Gastrocnemius medialis (tissue), 4 donors: ENCODE measurements around the gene CST4. TPM values are rescaled to one million over a fixed set of nuclear protein-coding genes. Genes with fewer than 3 reads are reported as not detected.
"Not testable (repeated sequence)": the region's sequence is repeated elsewhere in the genome, so short reads cannot be mapped to it uniquely, and the experiment has no call there.

Source experiments
- ATAC-seq, 2 donors: fragments of 150-250 bp; one replicate each; pipeline ENCODE4 v1.9.1; 2016
- DNase-seq, 2 donors: peaks; one replicate each; pipeline ENCODE4 v3.0.0-alpha.2; 2019
- H3K27ac ChIP-seq, 4 donors: fragments of 200-600 bp; sonication (generic); 1 replicate in 1 of 4; 2 replicates in 3 of 4; pipeline ENCODE4 v1.5.1; 2016 to 2018; ENCODE audit warnings: mild to moderate bottlenecking in 2 of 4, moderate library complexity in 1 of 4
- H3K27me3 ChIP-seq, 3 donors: fragments of 200-600 bp; sonication (generic) in 2 of 3; 1 replicate in 1 of 3; 2 replicates in 2 of 3; pipeline versions ENCODE4 v1.5.1 to v1.6.0; 2016 to 2019; ENCODE audit warnings: mild to moderate bottlenecking in 1 of 3, moderate library complexity in 1 of 3
- H3K36me3 ChIP-seq, 2 donors: fragments of 200-600 bp; sonication (generic) in 1 of 2; one replicate each; pipeline ENCODE4 v1.5.1; 2017 to 2018
- H3K4me1 ChIP-seq, 2 donors: fragments of 200-600 bp; sonication (generic) in 1 of 2; one replicate each; pipeline ENCODE4 v1.5.1; 2016 to 2017; ENCODE audit warnings: mild to moderate bottlenecking in 2 of 2
- H3K4me3 ChIP-seq, 4 donors: fragments of 200-600 bp; sonication (generic) in 3 of 4; 1 replicate in 1 of 4; 2 replicates in 3 of 4; pipeline ENCODE4 v1.5.1; 2016 to 2019; ENCODE audit warnings: mild to moderate bottlenecking in 2 of 4
- H3K9me3 ChIP-seq, 3 donors: fragments of 200-600 bp; sonication (generic) in 2 of 3; 1 replicate in 1 of 3; 2 replicates in 2 of 3; pipeline ENCODE4 v1.5.1; 2016 to 2019
- POLR2A ChIP-seq, 2 donors: fragments of 450-650 bp; IDR thresholded peaks; one replicate each; pipeline ENCODE4 v1.6.1; 2017; ENCODE audit warnings: antibody characterized with exemption in 2 of 2, mild to moderate bottlenecking in 2 of 2, moderate library complexity in 2 of 2
- in situ Hi-C, 4 donors: fragments of 200-750 bp; cut with MboI; loops; one replicate each; pipeline versions ENCODE4 v1.15.0 to v1.8.0; 2017; ENCODE audit warnings: low sequenced_read_pairs in 4 of 4
- intact Hi-C: fragments of 100-400 bp; cut with DNase I; formaldehyde crosslinking; loops from one replicate; pipeline ENCODE4 v1.15.1; 2023; ENCODE audit warnings: low total_unique reads
- total RNA-seq, 4 donors: library from RNA; depleted of rRNA; stranded (reverse); fragments of >200 nt; gene quantifications; one replicate each; pipeline versions ENCODE4 v1.1.0 to v1.2.3, GENCODE V29; 2016
- TF ChIP-seq, protein P1 (sequence below), 5 experiments: fragments of 450-650 bp in 3 of 5; fragments of 200-600 bp in 2 of 5; sonication (generic) in 2 of 5; IDR thresholded peaks in 4 of 5; conservative IDR thresholded peaks in 1 of 5; 1 replicate in 4 of 5; 2 replicates in 1 of 5; pipeline ENCODE4 v1.5.1; 2016 to 2019; ENCODE audit warnings: antibody characterized with exemption in 5 of 5, mild to moderate bottlenecking in 3 of 5, moderate library complexity in 3 of 5

Gene CST4
- not detected for total RNA-seq

DNA sequence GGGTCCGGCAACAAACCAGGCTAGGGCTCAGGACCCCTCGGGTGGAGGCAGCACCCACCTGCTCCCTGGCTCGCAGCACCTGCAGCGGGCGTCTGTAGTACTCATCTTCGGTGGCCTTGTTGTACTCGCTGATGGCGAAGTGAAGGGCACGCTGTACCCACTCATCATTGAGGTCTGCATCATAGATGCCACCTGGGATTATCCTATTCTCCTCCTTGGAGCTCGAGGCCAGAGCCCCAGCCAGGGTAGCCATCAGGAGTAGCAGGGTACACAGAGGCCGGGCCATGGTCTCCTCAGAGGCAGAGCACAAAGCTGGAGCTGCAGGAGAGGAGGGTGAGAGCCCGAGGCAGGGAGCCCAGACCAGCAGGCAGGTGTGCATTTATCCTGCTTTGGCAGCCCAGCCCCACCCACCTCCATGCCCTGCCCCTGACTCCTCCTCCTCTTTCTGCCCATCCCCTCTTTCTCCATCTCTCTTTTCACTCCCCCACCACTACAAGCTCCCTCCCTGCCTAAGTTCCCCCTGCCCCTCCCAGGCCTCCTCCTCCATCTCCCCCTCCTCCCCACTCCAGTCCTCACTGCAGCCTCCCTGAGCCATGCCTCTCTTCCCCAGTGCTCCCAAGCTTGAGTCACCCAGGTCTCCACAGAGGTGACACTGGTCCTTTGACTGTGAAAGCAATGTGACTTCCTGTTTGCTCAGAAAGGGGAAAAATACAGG is at the start of gene CST4:
Gene CST4 (minus strand): TSS at position 355 of the 715 bp plus-strand sequence. CDS start 69 bp downstream, at position 286.
- ATAC-seq, intact Hi-C loops, H3K27ac ChIP-seq, H3K4me3 ChIP-seq, H3K36me3 ChIP-seq, H3K9me3 ChIP-seq, H3K4me1 ChIP-seq, DNase-seq, H3K27me3 ChIP-seq: not testable (repeated sequence)
- in situ Hi-C loops = loop anchor here in 1 of 4 donors (25.0 kb wide), 1 partner anchor 273 kb away; no protein-coding TSS in a partner anchor

DNA sequence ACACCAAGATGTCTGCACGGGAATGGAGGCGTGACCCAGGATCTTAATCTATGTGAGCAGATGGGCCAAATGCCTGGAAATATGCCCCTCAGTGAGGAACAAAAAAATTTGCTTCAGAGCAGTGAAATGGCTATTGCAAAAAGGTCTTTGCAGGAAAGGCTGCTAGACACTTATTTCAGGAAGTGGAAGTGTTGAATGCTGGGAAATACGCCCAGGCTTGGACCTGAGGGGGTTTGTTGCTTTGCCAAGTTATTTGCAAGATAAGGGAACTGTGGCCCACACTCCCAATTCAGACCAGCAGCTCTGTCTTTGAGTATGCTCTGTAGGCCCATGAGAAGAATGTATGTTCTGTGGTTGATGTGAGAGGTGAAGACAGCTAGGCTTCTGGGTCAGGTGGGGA is 46.6 kb upstream of the CST4 start:
- in situ Hi-C loops, H3K27ac ChIP-seq, H3K9me3 ChIP-seq, H3K4me1 ChIP-seq, H3K36me3 ChIP-seq, H3K27me3 ChIP-seq, DNase-seq, intact Hi-C loops, H3K4me3 ChIP-seq, ATAC-seq: not testable (repeated sequence)

GRCh38 chr20:23734949-23735348 is 46.1 kb upstream of the CST4 start:
- in situ Hi-C loops, H3K27me3 ChIP-seq, intact Hi-C loops, DNase-seq, H3K36me3 ChIP-seq, H3K27ac ChIP-seq, H3K4me3 ChIP-seq, H3K9me3 ChIP-seq, H3K4me1 ChIP-seq, ATAC-seq: not testable (repeated sequence)

DNA sequence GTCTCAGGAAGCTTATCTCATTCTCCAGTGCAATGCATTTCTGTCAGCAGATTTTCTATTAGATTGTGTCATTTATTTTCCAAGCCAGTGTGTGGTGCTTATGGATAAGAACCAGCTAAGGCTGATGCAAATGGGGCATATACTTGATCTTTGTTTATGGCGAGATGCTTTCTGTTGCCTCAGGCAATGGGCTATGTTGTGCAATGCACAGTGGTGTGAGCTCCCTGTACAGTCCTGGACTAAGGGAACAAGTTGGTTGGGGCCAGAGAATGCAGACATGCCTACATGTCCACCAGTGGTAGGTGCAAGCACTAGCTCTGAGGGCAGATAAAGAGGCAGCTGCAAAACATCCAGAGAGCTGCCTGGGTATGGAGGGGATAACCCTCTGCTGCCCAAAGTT is 45.6 kb upstream of the CST4 start:
- in situ Hi-C loops, DNase-seq: not testable (repeated sequence)

DNA sequence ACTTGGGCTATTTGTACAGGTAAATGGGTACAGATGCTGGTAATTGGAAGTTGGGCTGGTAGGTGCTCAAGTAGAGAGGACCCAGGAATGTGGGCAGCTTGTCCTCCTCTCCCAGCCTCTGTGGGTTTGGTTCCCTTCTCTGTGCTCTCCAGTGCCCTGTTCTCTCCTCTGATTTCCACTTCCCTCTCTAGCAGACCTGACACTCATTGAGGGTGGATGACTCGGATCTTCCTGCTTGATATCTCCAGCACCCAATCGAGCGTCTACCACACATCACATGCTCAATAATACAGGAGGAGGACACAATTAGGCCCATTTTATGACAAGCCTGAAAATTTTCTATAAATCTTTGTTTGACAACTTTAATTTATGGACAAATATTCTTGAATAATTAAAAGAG is 38.2 kb upstream of the CST4 start:
- in situ Hi-C loops = no loop called here

More for the DNA sequence above, 45.6 kb upstream of the CST4 start:
- H3K4me1 ChIP-seq, H3K9me3 ChIP-seq, H3K4me3 ChIP-seq, ATAC-seq, H3K27me3 ChIP-seq, H3K36me3 ChIP-seq, H3K27ac ChIP-seq, intact Hi-C loops: not testable (repeated sequence)

DNA sequence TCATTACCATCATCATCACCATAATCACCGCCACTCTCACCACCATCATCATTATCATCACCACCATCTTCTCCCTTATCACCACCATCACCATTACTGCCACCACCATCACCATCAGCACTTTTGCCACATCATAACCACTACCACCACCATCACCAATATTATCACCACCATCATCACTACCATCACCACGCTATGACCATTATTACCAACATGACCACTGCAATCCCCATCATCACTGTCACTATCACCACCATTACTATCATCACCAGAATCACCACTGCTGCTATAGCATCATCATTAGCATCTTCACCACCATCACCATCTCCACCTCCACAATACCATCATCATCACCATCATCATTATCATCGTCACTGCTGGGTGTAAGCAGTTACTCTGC is 36.3 kb upstream of the CST4 start:
- intact Hi-C loops (no loop called here), in situ Hi-C loops (no loop called here)
- no peak for TF ChIP-seq POLR2A (IDR thresholded peaks at IDR 0.05)
- TF ChIP-seq, protein P1, sequence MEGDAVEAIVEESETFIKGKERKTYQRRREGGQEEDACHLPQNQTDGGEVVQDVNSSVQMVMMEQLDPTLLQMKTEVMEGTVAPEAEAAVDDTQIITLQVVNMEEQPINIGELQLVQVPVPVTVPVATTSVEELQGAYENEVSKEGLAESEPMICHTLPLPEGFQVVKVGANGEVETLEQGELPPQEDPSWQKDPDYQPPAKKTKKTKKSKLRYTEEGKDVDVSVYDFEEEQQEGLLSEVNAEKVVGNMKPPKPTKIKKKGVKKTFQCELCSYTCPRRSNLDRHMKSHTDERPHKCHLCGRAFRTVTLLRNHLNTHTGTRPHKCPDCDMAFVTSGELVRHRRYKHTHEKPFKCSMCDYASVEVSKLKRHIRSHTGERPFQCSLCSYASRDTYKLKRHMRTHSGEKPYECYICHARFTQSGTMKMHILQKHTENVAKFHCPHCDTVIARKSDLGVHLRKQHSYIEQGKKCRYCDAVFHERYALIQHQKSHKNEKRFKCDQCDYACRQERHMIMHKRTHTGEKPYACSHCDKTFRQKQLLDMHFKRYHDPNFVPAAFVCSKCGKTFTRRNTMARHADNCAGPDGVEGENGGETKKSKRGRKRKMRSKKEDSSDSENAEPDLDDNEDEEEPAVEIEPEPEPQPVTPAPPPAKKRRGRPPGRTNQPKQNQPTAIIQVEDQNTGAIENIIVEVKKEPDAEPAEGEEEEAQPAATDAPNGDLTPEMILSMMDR (IDR thresholded peaks at IDR 0.05 in 4 of 5, conservative IDR thresholded peaks at IDR 0.05 in 1 of 5) = no peak
- H3K4me1 ChIP-seq = no peaks in the 10 kb centered on the region
- ATAC-seq = no peak
- no peaks in the 10 kb centered on the region for H3K36me3 ChIP-seq
- H3K9me3 ChIP-seq = no peaks in the 10 kb centered on the region
- no peak overlapping the region for H3K27ac ChIP-seq
- DNase-seq = no peak
- H3K27me3 ChIP-seq = no peaks in the 10 kb centered on the region
- no peak overlapping the region for H3K4me3 ChIP-seq

More for the DNA sequence above, 38.2 kb upstream of the CST4 start:
- Histone ChIP-seq H3K27ac (no peak overlapping the region), H3K36me3 (no peaks in the 10 kb centered on the region), H3K4me3 (no peak overlapping the region), H3K9me3 (no peaks in the 10 kb centered on the region), H3K27me3 (no peaks in the 10 kb centered on the region), H3K4me1 (no peaks in the 10 kb centered on the region)
- TF ChIP-seq POLR2A (IDR thresholded peaks at IDR 0.05) = no peak
- TF ChIP-seq, protein P1 (IDR thresholded peaks at IDR 0.05 in 4 of 5, conservative IDR thresholded peaks at IDR 0.05 in 1 of 5) = no peak
- ATAC-seq (no peak), DNase-seq (no peak)
- intact Hi-C loops = no loop called here
